Activated CD8-positive, alpha-beta memory T cell treated with anti-CD3 and anti-CD28 coated beads for 36 hours (primary cell): Measurements from ENCODE around the gene UBE2F. TPM values are rescaled to one million over a fixed set of nuclear protein-coding genes. Genes with fewer than 3 reads are reported as not detected.

Experiments used
- CTCF ChIA-PET: fragments of 350-600 bp; sonication (Branson Sonifier 250); formaldehyde crosslinking; loops from one replicate; lab custom pipeline; 2021; ENCODE audit warnings: antibody characterized with exemption; lab: Charles Lee
- POLR2A ChIA-PET: fragments of 350-600 bp; sonication (Branson Sonifier 250); formaldehyde crosslinking; loops from one replicate; lab custom pipeline; 2021; ENCODE audit warnings: antibody characterized with exemption; lab: Charles Lee
- total RNA-seq, 2 experiments: library from RNA; stranded (reverse); gene quantifications; one replicate each; pipeline ENCODE4 v1.2.3, GENCODE V29; 2021

Gene UBE2F
- total RNA-seq, 2 experiments from 2014 or later, result 63.7 to 64.5 TPM

DNA sequence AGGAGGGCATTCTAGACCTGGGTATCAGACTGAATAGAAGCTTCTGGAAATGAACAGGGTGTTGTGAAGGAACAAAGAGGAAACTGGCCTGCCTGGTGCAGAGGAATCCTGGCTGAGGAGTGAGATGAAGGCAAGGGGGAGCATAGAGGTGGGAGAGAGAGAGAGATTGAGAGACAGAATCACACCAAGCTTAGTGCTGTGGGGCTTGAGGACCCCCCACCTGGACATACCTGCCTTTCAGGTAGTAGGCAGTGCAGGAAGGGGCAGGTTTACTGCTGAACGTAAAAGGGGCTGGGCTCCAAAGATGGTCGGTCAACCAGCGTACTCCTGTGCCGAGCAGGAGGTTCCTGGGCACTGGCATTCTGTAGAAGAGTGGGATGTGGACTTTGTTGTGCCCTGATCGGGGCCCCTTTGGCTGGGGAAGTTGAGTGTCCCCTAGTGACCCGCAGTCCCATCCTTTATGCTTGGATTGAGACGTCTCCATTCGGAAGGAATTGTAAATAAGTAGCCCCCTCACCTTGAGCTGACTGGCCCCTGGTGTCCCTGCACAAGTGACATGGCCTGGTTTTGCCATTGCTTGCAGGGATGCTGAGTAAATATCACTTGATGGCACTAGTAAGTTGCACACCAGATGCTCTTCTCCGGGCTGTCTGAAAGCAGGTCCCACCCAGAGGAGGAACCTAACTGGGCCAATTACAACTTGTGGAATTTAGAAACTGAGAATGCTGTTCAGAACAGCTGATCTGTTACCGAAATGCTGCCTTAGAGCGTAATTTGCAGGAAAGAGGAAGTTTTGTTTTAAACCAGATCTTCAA lies 1.4 kb downstream of the UBE2F start:
- POLR2A ChIA-PET, result interaction anchor here (0.5 kb wide), 1 partner anchor 30 kb away, joined by 3 read pairs; no protein-coding TSS in a partner anchor
- CTCF ChIA-PET, result interaction anchor here (1.3 kb wide), 1 partner anchor 94 kb away, joined by 3 read pairs; no protein-coding TSS in a partner anchor

DNA sequence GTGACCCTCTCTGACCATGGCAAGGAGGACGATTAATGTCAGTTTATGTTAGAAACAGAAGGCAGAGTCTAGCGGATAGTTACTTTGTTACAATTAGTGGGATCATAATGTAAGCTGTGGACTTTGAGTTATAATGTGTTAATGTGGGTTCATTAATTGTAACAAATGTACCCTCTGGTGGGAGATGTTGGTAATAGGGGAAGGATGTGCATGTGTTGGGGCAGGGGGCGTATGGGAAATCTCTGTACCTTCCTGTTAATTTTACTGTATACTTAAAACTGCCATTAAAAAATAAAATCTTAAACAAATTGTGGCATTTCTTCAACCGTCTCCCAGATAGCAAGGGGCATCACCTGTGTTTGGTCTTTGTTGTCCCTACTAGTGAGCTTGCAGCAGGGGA lies 4.8 kb downstream of the UBE2F start:
- CTCF ChIA-PET, result interaction anchor here (1.2 kb wide), 1 partner anchor 18 kb away, joined by 7 read pairs; no protein-coding TSS in a partner anchor
- POLR2A ChIA-PET, result no interaction called here

DNA sequence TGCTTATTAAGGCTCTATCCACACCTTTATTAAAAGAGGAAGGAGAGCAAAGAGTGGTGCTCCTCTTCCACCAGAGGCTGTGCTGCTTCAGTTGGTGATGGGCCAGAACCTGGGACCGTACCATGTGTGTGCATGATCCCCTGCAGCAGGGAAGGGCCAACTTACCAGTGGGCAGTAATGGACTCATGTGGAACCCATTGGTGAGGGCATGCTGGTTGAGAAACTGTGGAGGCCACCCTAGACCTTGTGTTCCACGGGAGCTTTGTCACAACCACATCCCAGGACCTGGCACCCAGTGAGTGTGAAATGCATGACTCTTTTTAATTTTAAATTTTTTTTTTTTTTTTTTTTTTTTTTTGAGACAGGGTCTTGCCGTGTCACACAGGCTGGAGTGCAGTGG lies 5.4 kb downstream of the UBE2F start:
- ChIA-PET POLR2A (no interaction called here), CTCF (interaction anchor here (1.2 kb wide), 1 partner anchor 18 kb away, joined by 7 read pairs; no protein-coding TSS in a partner anchor)

DNA sequence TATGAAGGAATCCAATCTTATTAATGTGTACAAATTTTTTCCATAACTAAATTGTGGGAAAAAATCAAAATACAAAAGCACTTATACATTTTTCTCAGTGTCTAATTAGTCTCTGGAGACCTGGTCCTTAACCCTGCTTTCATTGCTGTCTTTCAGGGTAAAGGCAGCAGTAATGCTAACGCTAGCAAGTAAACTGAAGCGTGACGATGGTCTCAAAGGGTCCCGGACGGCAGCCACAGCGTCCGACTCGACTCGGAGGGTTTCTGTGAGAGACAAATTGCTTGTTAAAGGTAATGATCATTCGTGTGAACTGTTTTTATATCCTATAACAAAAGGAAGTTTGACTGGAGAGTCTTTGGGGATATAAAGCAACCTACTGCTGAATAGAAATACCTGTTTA lies 6.1 kb downstream of the UBE2F start:
- ChIA-PET CTCF (interaction anchor here (1.2 kb wide), 1 partner anchor 17 kb away, joined by 7 read pairs; no protein-coding TSS in a partner anchor), POLR2A (interaction anchor here (0.6 kb wide), 1 partner anchor 33 kb away, joined by 3 read pairs; no protein-coding TSS in a partner anchor)

DNA sequence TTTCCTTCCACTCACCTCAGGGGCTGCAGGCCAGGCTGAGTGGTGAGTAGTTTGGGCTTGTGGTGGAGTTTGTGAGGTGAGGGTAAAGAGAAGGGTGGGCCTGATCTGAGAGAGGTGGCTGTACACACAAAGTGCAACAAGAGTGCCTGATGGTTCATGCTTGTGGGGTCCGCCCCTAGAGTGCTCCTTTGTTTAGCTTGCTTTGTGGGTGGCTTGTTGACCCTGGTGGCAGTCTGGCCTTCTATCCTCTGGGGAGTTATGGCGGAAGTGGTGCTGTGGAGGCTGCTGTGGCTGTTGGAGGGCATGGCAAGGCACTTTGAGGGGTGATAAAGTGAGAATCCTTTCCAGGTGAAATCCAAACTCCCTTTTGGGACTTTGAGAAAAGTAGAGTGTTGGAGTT lies 10.6 kb downstream of the UBE2F start:
- POLR2A ChIA-PET, result no interaction called here
- CTCF ChIA-PET, result no interaction called here

DNA sequence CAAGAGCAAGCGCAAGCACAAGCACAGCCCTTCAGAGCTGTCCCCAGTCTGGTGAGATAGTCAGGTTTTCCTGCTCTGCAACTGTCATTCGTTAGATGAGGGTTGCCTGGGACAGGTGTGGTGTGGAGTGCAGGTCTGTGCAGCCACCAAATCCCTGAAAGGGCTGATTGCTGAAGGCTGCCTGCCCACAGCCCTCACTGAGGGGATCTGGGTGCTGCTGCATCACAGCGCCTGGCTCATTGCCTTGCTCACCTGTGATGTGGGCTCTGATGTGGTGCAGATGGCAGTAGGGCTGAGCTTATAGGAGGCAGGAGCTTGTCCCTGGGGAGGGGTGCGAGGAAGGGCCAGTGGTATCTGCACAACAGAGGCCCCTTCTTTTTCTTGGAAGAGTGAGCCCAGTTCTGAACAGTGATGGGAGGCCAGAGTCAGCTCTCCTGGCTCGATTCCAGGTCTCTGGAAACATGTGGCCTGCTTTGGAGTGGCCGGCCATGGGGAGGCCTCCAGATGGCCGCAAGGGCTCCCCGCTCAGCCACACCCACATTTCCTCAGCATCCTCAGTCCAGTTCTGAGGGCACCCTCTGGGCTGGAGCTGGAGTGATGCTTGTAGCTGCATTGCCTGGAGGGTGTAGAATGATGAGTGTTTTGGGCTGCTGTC lies 11.4 kb downstream of the UBE2F start:
- POLR2A ChIA-PET, result interaction anchor here (0.6 kb wide), 1 partner anchor 13 kb away, joined by 4 read pairs; no protein-coding TSS in a partner anchor
- CTCF ChIA-PET, result no interaction called here

DNA sequence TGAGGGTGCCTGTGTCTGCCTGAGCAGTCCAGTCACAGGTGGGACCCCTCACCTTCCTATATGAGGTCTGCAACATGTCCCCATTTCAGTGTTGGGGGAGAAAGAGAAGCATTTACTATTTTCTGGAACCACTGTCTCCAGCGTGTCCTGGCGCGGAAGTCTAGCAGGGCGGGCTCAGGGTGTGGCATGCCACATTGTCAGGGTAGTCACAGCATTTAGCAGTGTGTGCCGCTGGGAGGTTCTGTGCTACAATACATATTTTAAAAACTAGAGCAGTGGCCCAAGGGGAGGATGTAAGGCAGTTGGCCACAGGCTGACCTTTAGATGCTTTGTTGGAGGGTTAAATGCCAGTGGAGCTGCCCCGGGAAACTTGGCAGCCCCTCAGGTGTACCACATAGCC lies 12.5 kb downstream of the UBE2F start:
- CTCF ChIA-PET, result interaction anchor here (1.1 to 1.2 kb wide), 2 partner anchors 39 to 161 kb away, joined by 3 to 4 read pairs; no protein-coding TSS in a partner anchor
- POLR2A ChIA-PET, result no interaction called here

DNA sequence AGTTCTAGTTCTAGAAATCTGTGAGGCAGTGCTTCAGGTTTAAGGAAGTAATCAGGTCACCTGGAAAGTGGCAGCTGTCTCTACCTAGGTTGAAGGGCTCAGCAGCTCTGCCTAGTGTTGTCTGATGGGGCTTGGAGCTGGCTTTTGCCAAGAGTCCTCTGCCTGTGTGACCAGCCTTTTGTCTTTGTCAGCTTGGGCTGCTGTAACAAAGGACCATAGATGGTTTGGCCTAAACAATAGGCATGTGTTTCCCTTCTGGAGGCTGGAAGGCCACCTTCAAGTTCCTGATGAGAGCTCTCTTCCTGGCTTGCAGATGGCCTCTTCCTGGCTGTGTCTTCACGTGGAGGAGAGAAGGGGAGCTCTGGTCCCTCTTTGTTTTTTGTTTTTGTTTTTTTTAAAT lies 13.3 kb downstream of the UBE2F start:
- ChIA-PET POLR2A (no interaction called here), CTCF (interaction anchor here (1.2 kb wide), 1 partner anchor 38 kb away, joined by 4 read pairs; no protein-coding TSS in a partner anchor)

DNA sequence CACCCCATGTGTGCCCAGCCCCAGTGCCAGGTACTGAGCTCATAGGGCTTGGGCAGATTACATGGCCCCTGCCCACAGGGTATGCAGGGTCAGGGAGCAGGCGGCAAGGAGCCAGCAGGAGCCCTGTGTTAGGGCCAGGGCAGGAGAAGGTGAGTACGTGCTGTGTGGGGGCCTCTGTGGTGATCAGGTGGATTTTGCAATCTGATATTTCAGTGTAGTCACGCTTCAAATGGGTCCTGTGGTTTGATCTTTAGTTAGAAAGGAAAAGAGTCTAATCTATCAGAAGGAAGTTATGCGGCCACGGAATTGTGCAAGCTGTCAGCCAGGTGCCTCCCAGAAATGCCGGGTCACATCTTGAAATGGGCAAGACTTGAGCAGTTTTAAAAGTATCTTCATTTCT lies 13.9 kb downstream of the UBE2F start:
- POLR2A ChIA-PET, result no interaction called here

DNA sequence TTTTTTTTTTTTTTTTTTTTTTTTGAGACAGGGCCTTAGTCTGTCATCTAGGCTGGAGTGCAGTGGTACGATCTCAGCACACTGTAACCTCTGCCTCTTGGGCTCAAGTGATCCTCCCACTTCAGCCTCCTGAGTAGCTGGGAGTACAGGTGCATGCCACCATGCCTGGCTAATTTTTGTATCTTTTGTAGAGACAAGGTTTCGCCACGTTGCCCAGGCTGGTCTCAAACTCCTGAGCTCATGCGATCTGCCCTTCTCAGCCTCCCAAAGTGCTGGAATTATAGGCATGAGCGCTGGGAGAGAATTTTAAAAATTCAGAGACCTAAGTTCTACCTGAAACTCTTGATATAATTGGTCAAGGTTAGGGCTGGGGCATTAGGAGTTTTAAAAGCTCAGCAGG lies 14.8 kb downstream of the UBE2F start:
- POLR2A ChIA-PET, result interaction anchor here (0.6 kb wide), 1 partner anchor 170 kb away, joined by 11 read pairs; no protein-coding TSS in a partner anchor
- CTCF ChIA-PET, result interaction anchor here (0.6 to 1.0 kb wide), 4 partner anchors 18 to 664 kb away, joined by 3 to 7 read pairs (median 4); no protein-coding TSS in a partner anchor

More for the DNA sequence above, 13.9 kb downstream of the UBE2F start:
- CTCF ChIA-PET, result no interaction called here

DNA sequence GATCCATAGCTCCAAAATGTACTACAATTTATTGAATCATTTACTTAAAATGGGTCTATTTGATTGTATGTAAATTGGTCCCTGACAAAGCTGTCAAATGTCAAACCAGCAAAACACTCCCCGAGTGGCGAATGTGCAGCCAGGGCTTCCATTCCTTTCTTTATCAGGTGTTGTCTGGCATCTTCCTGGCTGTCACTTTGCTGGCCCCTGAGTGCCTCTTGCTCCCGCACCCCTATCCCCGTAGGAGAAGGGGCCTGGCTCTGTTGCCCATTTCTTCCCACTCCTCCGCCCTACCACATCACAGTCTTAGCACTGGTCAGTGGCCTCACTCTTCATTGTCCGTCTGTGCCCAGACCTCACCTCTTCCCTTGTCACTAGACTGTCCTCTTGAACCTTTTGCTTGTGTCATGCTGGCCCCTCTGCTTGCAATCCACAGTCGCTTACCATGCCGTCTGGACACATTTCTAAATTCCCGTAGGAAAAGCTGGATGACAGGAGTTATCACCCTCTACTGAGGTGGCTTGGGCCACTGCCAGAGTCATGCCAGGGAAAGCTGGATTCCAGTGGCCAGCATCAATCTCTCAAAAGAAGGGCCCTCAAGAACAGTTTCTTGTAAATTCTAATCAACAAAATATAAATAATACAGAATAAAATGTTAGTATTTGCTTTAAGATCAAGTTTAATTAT lies 15.4 kb downstream of the UBE2F start:
- CTCF ChIA-PET, result interaction anchor here (0.6 to 1.0 kb wide), 4 partner anchors 17 to 664 kb away, joined by 3 to 7 read pairs (median 4); no protein-coding TSS in a partner anchor
- POLR2A ChIA-PET, result interaction anchor here (0.6 kb wide), 1 partner anchor 170 kb away, joined by 11 read pairs; no protein-coding TSS in a partner anchor

DNA sequence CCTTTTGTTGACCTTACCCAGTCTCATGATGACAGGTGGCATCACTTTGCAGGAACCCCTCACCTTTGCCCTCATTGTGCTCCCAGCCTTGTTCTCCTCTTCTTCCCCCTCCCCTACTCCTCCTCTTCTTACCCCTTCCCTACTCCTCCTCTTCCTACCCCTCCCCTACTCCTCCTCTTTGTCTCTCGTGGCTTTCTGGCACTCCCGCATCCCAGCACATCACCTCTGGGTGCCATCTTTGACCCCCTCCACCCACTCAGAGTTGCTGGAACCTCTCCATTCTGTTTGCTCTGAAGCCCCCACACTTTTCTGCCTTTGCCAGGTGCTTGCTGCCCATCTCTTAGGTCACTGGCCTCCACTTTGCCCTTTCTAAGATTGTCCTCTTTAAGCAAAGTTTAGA lies 17.1 kb downstream of the UBE2F start:
- ChIA-PET POLR2A (no interaction called here), CTCF (no interaction called here)

DNA sequence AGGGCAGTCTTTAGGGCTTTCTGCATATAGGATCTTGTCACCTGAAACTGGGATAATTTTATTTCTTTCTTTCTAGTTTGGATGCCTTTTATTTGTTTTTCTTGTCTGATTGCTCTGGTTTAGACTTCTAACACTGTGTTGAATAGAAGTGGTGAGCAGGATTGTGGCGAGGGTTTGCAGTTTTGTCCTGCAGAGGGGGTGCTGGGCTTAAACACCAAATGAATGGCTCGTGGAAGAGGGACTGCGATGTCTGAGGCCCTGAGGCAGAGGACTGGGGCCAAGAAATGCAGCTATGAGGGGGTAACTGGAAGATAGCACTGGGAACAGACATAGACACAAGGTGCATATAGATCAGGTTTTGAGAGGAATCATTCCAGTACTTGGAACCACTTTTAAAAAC lies 20.5 kb downstream of the UBE2F start:
- ChIA-PET CTCF (no interaction called here), POLR2A (no interaction called here)

DNA sequence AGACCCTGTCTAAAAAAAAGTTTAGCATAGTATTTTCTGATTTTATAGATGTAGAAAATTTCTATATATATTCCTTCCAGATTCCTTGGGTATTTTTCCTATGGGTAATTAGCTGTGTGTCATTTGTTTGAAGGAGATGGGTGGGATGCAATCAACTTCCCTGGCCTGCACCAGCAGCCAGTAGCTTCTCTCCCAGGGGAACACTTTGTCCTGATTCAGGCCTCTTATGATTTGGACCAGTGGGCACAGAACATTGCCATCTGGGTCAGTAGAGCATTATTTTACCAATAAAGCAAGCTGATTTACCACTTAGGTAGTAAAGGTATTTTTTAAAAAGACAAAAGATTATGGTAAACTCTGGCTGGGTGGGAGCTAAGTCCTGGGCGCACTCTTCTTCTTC lies 26.9 kb downstream of the UBE2F start:
- CTCF ChIA-PET, result interaction anchor here (0.7 to 1.5 kb wide), 4 partner anchors 12 to 1273 kb away, joined by 3 to 4 read pairs (median 3); no protein-coding TSS in a partner anchor
- POLR2A ChIA-PET, result no interaction called here

DNA sequence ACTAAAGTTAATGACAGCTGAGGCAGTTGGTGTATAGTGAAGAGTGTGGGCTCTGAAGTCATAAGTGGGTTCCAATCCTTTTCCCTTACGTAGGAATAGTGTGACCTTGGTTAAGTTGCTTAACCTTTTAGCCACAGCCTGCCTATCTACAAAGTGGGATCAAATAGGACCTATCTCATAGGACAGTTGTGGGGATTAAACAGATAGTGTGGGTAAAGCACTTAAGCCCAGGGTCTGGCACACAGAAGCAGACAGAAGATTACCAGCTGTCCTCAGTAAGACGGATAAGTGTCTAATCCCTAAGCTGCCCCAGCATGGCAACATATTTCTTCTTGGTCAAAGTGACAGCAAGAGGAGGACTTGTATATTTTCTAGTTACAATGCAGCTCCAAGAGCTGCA lies 28.2 kb downstream of the UBE2F start:
- CTCF ChIA-PET, result no interaction called here
- POLR2A ChIA-PET, result no interaction called here

DNA sequence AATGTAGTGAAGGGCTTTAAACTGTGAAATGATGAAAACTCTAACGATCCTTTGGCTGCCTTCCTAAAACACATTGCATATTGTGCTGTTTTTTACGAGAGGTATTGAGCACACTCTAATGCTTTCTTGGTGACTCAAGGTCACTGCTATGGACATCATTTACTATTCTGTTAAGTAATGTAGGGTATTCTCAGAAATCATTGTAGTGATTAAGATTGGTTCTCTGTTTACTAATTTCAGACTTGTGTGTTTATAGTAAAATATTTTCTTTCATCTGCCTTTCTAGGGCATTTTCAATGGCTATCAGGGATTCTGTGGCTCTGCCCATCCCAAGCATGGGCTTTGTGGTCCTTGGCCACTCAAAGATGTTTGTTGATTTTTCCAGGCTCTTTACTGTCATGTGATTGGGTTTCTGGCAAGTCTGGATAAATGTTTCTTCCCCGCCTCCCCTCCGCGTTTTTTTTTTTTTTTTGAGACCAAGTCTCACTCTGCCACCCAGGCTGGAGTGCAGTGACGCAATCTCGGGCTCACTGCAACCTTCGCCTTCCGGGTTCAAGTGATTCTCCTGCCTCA lies 29.3 kb downstream of the UBE2F start:
- POLR2A ChIA-PET, result no interaction called here
- CTCF ChIA-PET, result no interaction called here

DNA sequence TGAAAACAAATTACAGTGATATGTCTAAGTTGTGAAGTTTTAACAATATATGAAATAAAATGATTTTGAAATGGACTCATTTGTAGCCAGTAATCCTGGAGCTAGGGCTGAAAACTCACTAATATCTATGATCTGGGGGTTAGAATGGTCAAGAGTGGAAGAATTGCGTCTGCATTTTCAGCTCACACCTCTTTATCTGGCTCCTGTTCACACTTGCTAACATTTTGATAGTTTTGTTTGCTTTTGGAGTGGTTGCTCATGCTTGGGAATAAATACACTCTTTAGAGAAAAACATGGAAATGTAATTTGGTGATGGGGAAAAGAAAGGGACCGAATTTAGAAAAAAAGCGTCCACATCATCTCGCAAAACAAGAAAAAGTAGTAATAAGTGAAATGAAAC lies 30.7 kb downstream of the UBE2F start:
- CTCF ChIA-PET, result no interaction called here

DNA sequence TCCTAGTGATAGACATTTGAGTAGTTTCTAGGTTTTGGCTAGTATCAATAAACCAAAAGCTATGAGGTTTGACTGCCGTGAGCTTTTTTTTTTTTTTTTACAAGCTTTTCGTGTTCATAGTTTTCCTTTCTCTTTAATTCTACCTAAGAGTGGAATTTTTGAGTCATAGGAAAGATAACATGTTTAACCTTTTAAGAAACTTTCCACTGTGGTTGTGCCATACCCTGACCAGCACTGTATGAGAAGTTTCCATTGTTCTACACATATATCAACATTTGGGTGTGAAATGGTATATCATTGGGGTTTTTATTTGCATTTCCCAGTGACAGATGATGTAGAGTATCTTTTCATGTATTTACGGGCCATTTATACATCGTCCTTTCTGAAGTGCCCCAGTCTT lies 31.7 kb downstream of the UBE2F start:
- CTCF ChIA-PET, result interaction anchor here (0.6 to 1.1 kb wide), 2 partner anchors 17 to 95 kb away, joined by 3 read pairs; no protein-coding TSS in a partner anchor

More for the DNA sequence above, 30.7 kb downstream of the UBE2F start:
- POLR2A ChIA-PET, result interaction anchor here (1.1 kb wide), 2 partner anchors 63 to 65 kb away, joined by 3 read pairs; no protein-coding TSS in a partner anchor

More for the DNA sequence above, 31.7 kb downstream of the UBE2F start:
- POLR2A ChIA-PET, result interaction anchor here (0.6 to 1.1 kb wide), 4 partner anchors 30 to 303 kb away, joined by 3 to 4 read pairs (median 3); no protein-coding TSS in a partner anchor
